ENCODE data around the gene FRAS1.

FRAS1 gene

GRCh38 chr4:78585633-78586032 is 528.5 kb downstream of the FRAS1 start:
- DNase-seq (ENCODE audit: low spot score), result no peak

DNA sequence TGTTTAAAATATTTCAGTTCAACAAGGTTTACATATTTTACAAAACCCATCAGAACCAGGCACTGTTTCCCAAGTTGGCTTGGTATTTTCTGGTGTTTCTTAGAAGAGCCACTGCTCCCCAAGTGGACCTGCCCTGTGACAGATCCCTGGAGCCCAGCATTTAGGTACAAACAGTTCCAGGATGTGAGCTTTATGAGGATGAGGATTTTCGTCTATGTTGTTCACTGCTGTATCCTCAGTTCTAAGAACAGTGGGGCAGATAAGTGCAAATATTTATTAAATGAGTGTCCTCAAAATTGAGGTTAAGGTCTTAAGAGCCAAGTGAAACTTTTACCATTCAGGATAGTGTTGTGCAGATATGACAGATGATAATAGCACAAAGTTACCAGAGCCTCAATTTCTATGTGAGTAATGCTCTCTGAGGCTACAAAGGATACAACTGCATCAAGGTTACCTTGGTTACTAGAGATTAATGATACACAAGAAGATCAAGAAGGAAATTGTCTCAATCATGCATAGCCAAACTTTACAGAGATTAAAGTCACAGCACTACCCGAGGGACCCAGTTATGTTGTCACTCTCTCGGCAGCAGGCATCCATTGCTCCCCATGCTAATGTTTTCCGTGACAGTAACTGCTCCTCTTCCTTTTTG is 531.9 kb downstream of the FRAS1 start:
- no peak for DNase-seq (ENCODE audit: low spot score)

GRCh38 chr4:78591404-78591803 is 534.3 kb downstream of the FRAS1 start:
- DNase-seq (ENCODE audit: low spot score), result no peak

DNA sequence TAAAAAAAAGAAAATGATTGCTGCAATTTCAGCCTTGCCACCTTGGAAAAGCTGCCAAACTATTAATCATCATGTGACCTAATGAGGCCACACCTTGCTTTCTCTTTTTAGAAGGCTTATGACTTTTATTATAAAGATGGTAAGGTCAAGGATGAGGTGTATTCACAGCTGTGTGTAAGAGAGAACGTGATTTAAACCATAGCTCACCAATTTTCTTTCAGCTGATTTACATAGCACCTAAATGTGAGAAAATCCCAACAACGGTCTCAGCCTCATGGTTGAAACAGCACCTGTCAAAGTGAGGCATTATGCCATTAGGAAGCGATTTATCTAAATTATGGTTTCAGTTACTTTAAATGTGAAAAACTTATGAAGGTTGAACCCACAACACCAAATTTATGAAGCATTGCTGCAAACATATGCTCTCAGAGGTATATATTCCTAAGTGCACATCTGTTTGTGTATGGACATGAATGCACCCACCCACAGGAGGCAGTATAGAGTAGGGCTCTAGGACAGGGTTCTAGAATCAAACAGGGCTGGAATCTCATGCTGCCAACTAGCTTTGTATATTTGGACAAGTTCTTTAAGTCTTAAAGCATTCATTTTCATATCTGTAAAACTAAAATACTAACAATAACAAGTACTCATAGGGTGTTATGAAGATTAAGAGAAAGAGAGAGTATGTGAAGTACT is 535.1 kb downstream of the FRAS1 start:
- no peak for DNase-seq (ENCODE audit: low spot score)
